Left colon (tissue), 2 donors: Measurements from ENCODE around the gene ANKRD12. TPM values are rescaled to one million over a fixed set of nuclear protein-coding genes. Genes with fewer than 3 reads are reported as not detected.

Source experiments
- ATAC-seq: fragments of 200-7000 bp; cut with Tn5 transposase; one replicate; pipeline ENCODE4 v1.9.1; 2020; ENCODE audit warnings: mild to moderate bottlenecking, moderate library complexity
- DNase-seq, 2 donors: peaks; one replicate each; pipeline ENCODE4 v3.0.0-alpha.2; 2020
- intact Hi-C, 2 donors: fragments of 100-400 bp; cut with DNase I in 1 of 2; cut with micrococcal nuclease in 1 of 2; formaldehyde crosslinking; loops; one replicate each; pipeline versions ENCODE4 v1.11.2 to v1.14.0; 2022; cut with DNase I, micrococcal nuclease
- total RNA-seq, 2 donors: library from RNA; stranded (reverse); fragmentation: NEBNext Ultra II Directional; extraction: Animal tissue kit (Norgen Biotek cat#: 25700); gene quantifications; one replicate each; pipeline ENCODE4 v1.2.1, GENCODE V29; 2021
- donor health status: DM: no; HTN: no; CAD: no.
- donor health status: DM: yes; HTN: yes; CAD: no.

ANKRD12 gene
- total RNA-seq, 2 donors from 2014 or later, result 44.7 to 64.3 TPM

DNA sequence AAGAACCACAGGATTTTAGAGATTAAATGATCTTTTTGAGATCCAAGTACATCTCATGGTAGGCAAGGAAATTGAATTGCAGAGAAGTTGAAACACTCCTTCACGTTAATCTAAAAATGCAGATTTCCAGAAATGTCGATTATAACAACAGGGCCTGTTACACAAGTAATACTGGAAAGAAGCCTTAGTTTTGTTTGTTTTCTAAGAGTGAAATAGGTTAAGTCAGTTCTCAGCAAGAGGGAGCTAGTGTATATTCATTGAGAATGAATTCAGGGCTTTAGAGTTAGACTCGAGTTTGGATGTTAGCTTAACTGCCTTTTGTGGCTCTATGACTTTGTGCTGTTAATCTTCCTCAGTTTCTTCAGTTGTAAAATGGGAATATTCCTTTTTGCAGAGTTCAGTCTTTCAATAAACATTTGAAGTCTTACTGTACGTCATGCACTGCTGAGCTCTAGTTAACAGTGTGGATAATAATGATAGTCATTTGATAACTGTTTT lies 33.2 kb upstream of the ANKRD12 start:
- ATAC-seq (no peak), DNase-seq (no peak)
- intact Hi-C loops, result loop anchor here in 1 of 2 donors (5.0 kb wide), 1 partner anchor 34 kb away; the partner anchor contains the start of gene ANKRD12

DNA sequence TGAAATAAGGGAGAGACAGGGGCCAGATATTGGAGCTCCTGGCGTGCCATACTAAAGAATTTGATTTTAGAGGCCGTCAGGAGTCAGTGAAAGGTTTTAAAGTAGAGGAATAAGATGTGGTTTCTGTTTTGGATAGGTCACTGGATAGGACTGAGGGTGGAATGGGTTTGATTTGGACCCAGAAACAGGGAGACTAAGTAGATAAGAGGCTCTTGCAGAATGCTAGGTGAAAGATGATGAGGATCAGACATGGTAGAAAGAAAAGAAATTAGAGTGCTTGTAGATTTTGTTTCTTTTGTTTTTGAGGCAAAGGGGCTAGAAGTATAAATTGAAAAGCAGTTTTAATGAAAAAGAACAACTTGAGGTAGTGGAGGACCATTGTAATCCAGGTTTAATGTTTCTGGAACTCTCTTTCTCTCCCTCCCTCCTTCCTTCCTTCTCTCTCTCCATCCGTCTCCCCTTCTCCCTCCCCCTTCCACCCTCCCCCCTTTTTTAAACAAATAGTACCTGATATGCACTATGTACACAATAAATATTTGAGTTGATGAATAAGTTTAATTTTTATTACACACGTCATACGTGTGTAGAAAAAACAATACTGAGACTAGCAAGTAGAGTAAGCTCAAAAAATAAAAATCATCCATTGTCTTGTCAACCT lies 32.2 kb upstream of the ANKRD12 start:
- no peak for ATAC-seq
- intact Hi-C loops, result loop anchor here in 1 of 2 donors (5.0 kb wide), 1 partner anchor 33 kb away; the partner anchor contains the start of gene ANKRD12
- no peak for DNase-seq

DNA sequence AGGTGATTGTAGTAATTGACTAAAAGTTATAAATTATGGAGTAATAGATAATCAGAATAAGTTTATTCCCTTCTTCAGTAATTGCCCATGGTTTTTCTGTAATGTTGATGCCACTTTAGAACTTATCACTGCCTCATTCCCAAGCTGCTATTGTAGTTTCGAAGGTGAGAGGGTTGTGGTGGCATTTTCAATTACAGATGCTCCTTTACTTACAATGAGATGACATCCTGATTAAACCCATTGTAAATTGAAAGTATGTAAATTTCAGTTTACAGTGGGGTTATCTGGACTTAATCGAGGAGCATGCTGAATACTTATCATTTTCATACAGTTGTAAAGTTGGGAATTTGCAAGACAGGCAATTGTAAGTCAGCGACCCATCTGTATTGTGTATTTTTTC lies 31.2 kb upstream of the ANKRD12 start:
- intact Hi-C loops, result no loop called here
- DNase-seq (no peak), ATAC-seq (no peak)

DNA sequence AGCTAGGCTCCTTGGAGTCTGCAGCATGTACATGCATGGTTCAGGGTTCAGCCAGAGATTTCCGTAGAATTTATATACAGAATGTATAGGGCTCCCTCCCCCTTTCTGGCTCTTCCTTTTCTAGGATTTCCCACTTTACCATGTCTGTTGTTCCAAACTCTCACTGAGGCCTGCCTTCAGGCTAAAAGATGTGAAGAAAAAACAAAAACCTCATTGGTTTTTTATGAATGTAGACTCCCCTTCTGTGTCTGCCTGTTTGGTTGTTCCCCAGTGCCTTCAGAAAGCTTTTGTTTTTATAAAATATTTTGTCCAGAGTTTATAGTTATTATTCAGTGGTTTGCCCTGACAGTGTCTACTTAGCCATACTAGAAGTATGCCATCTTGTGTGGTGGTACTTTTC lies 30.5 kb upstream of the ANKRD12 start:
- intact Hi-C loops, result no loop called here
- ATAC-seq, result no peak
- DNase-seq, result no peak

DNA sequence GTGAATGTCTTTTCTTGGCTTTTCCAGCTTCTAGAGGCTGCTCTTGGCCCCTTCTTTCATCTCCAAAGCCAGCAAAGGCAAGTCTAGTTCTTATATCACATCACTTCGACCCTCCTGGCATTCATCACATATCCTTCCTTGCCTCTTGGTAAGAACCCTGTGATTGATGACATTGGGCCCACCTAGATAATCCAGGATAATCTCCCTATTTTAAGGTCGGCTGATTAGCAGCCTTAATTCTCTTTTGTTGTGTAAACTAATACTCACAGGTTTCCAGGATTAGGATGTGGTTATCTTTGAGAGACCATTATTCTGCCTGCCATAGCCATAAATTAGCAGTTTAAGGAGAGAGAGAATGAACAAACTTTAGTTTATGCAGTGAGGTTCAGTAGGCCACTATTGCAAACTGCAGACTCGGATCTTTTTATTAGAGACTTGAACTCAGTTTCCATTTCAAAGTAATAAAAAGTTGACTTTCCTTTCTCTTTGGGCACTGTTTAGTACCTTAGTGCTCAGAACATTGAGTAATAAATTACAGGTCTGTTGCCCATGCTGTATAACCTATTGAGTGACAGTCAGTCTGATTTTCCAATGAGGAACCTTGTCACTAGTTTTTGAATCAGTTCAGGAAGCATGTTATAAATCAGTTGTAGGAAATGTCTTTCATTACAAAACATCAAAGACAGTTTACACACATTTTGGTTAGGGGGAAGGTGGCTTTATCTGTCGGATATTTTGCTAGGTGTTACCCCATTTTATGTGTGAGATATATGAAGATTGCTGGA lies 29.6 kb upstream of the ANKRD12 start:
- intact Hi-C loops, result no loop called here
- DNase-seq (no peak), ATAC-seq (no peak)

DNA sequence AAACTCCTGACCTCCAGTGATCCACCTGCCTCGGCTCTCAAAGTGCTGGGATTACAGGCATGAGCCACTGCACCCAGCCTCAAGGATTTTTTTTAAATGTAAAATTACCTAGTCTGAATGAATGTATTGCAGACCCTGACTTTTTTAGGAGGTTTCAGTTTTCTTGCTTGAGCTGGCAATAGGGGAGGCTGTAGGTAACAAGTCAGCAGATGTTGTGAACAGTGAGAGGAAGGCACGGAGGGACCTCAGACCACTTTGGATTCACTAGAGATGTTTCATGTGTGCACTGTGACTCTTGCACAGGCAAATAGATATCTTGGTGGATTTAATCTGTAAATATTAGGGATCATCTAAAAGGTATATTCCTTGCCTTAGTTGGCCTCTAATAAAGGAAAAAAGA lies 27.7 kb upstream of the ANKRD12 start:
- DNase-seq, result no peak
- no peak for ATAC-seq
- intact Hi-C loops, result no loop called here

DNA sequence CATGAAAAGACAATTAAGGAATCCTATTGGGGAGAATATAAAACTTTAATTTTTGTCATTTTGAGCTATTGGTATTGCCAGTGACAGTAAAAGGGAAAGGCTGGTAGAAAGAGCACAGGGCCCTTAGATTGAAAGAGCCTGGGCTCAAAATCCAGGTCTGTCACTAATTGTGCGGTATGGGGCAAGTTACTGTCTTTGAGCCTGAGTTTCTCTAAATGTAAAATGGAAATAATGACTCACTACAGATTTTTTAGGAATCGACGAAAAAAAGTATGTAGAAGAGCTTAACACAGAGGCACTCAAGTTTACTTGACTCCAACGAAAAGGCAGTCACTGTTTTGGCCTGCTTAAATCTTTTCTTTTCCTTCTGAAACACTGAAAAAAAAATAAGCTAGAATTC lies 27.1 kb upstream of the ANKRD12 start:
- no peak for ATAC-seq
- intact Hi-C loops, result no loop called here

DNA sequence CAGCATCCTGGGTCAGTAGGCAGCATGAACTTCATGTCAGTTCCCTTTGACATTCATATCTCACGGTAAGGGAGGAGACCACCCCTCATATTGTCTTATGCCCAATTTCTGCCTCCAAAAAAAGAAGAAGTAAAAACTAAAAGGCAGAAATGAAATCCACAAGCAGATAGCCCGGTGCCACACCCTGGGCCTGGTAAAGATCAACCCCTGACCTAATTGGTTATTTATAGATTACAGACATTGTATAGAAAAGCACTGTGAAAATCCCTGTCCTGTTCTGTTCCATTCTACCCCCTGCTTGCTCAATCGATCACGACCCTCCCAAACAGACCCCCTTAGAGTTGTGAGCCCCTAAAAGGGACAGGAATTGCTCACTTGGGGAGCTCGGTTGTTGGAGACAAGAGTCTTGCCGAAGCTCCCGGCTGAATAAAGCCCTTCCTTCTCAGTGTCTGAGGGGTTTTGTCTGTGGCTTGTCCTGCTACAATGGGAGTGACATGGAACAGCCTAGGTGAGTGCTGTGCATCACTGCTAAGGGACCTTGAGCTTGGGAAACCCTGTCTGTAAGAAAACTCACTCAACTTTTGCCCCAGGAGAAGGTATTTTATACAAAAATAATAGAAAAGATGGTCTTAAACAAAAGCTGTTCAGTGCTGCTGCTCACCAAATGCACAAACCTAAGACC lies 23.0 kb upstream of the ANKRD12 start:
- intact Hi-C loops, result no loop called here
- DNase-seq (no peak), ATAC-seq (no peak)

More for the DNA sequence above, 27.1 kb upstream of the ANKRD12 start:
- no peak for DNase-seq

DNA sequence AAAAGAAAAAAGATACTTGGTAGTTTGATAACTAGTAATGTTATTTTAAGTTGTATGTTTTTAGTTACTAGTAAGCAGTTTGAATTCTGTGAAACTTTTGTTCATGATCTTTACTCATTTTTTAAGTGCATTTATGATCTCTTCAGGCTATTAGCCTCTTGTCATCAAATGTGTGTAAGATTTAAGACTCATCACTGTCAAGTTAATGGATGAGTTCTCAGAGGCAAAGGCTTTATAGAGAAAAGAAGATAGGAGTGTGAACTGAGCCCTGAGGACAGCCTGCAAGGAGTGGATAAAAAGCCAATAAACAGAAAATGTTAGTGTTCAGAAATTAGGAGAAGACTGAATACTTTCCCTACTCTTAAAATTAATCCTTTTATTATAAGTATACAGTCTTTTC lies 20.6 kb upstream of the ANKRD12 start:
- ATAC-seq (no peak), DNase-seq (no peak)
- intact Hi-C loops, result no loop called here

DNA sequence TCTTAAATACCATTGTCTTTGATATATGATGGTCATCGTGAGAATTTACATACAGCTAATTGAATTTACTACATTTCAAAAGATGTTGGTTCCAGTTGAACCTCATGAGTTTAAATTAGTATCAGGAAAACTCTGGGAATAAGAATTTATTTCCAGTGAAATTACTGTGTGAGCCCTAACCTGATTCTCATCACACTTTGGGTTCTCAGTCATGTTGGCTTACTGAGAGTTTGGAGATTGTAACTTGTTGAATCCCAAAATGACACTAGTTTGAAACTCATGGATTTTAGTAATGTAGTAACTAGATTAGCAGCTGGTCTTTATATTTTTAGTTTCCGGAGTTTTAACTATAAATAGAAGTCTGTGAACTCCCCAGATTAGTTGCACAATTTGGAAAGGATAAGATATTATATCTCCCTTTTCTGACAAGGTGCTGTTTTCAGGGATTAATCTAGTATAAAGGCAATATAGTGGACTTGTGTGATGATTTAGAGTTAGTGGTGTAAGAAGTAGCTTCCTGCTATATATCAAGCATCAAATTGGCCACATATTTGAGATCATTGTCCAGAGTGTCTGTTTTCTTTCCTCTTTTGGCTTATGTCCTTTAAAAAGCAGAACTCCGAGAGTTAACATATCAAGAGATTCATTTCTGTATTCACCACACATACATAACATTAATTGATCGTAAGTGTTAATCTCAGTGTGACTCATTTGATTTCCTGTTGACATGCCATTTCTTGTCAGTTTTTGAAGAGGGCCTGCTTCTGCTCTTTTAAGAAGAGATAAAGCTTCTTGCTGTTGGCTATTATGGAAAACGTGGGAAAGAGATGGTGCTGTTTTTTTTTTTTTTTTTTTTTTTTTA lies 18.4 kb upstream of the ANKRD12 start:
- DNase-seq (no peak), ATAC-seq (no peak)
- intact Hi-C loops, result no loop called here

DNA sequence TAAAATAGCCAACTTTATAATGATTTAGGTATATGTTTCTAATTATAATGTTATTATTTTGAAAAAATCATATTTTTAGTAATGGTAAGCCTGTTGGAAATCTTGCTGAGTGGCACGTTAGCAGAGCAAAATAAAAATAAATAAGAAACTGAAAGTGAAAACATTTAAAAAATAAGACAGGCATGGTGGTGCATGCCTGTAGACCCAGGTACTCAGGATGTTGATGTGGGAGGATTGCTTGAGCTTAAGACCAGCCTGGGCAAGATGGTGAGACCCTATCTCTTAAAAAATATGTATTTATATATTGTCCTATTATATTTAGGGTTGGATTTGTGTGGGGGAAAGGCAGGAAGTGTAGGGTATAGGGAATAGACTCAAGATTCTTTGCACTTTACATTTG lies 15.8 kb upstream of the ANKRD12 start:
- ATAC-seq (no peak), DNase-seq (no peak)
- intact Hi-C loops, result no loop called here

DNA sequence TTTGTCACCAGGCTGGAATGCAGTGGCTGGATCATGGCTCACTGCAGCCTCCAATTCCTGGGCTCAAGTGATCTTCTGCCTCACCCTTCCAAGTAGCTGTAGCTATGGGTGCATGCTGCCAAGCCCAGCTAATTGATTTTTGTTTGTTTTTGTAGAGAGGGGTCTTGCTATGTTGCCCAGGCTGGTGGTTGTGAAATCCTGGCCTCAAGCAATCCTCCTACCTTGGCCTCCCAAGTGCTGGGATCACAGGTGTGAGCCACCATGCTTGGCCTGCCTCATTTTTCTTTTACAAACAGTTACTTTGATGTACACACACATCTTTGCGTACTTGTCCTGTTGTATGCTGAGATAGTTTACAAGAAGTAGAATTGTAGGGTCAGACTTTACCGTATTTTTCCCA lies 13.1 kb upstream of the ANKRD12 start:
- DNase-seq (no peak), ATAC-seq (no peak)
- intact Hi-C loops, result no loop called here

DNA sequence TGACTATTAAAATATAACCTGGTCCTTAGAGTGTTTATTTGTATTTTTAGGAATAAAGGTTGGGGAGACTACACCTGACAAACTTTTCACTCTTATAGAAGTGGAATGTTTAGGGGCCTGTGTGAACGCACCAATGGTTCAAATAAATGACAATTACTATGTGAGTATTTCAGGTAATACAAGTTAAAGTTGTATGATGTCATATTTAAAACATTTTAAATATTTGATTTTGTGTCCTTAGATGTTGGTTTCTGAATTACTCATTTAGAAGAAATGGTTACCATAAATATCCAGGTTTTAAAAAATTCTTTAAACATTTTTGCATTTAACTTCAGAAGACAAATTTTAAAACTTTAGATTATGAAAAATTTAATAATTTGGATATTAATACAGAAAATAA lies 11.8 kb upstream of the ANKRD12 start:
- intact Hi-C loops, result no loop called here
- DNase-seq (no peak), ATAC-seq (no peak)

DNA sequence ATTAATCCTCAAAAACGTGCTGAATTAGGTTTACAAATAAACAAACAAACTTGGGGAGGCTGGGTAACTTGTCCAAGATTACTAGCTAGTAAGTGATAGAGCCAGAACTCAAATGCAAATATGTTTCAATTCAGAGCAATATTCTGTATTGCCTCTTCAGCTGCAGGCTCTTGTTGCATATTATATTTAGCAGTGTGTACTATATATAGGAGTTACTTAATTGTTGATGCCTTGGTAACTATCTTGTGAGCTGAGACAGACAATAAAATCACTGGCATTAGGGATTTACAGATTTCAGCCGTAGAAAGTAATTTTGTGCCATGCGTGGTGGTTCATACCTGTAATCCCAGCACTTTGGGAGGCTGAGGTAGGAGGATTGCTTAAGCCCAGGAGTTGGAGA lies 10.2 kb upstream of the ANKRD12 start:
- ATAC-seq (no peak), DNase-seq (no peak)
- intact Hi-C loops, result no loop called here

DNA sequence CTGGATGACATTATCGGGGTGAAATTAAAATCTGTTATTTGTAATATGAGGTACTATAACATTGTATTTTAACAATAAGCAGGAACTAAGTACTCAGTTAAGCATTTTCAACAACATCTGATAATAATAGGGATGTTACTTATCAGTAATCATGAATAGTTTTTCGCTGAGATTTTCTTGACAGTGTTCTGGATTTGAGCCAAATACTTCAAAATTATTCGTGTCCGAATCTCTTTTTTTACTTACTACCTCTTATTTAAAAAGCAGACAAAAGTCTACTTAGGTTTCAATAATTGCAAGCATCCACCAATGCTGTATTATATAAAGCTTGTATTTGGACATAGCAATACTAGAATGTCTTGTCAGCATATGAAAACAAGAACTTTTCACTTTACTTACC lies 6.4 kb upstream of the ANKRD12 start:
- intact Hi-C loops, result no loop called here
- ATAC-seq (no peak), DNase-seq (no peak)

DNA sequence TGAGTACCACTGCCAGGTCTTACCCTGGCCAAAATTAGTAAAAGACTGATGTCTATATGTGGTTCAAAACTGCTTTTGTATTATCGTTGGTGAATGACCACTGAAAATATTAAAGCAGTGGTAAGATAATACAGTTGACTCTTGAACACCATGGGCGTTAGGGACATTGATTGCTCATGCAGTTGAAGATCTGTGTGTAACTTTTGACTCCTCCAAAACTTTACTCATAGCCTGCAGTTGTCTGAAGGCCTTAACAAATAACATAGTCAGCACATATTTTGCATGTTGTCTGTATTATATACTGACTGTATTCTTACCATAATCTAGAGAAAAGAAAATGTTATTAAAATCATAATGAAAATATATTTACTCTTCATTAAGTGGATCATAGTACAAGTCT lies 5.8 kb upstream of the ANKRD12 start:
- intact Hi-C loops, result no loop called here
- ATAC-seq, result no peak
- no peak for DNase-seq

DNA sequence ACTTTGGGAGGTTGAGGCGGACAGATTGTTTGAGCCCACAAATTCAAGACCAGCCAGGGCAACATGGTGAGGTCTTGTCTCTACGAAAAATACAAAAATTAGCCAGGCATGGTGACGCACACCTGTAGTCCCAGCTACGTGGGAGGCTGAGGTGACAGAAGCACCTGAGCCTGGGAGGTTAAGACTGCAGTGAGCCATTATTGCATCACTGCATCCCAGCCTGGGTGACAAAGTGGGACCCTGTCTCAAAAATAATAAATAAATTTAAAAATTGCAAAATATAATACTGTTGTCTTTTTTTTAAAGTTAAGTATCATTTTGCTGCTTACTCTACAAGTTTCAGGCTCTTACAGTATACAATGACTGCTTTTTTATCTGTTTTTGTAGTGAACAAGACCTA lies 4.0 kb upstream of the ANKRD12 start:
- no peak for DNase-seq
- intact Hi-C loops, result no loop called here
- no peak for ATAC-seq

DNA sequence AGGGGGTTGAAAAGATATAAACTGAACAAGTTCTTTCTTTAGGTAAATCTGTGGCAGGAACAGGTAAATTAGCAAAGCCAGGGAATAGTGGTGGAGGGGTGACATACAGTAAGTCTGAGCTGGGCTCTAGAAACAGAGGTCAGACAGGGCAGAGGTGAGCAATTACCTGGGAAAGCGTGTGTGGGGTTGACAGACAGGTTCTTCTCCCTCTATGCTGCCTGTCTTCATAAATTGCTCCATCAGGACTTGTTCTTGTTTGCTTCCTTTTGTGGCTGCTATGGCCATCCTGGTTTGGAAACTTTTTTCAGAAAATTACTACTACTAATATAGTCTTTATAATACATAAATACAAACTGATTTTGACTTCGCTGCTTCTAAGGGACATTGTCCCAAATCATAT lies 3.4 kb upstream of the ANKRD12 start:
- intact Hi-C loops, result no loop called here
- DNase-seq, result no peak
- ATAC-seq, result no peak
